GM18867 (cell line): Measurements from ENCODE around the gene UNC5C.

Experiments
- ATAC-seq: cut with Tn5 transposase; IDR thresholded peaks from one replicate; pipeline ENCODE4 v1.9.1; 2021; ENCODE audit warnings: mild to moderate bottlenecking, moderate library complexity; ENCODE audit not compliant: unreplicated experiment

The UNC5C gene

GRCh38 chr4:95410387-95410977 is 138.3 kb downstream of the UNC5C start:
- no peak for ATAC-seq

GRCh38 chr4:95409750-95410149 is 139.0 kb downstream of the UNC5C start:
- ATAC-seq = no peak

- ATAC-seq = no peak
Observed at GRCh38 chr4:95409127-95409526, 139.6 kb downstream of the UNC5C start.

GRCh38 chr4:95402299-95402698 is 146.5 kb downstream of the UNC5C start:
- no peak for ATAC-seq

GRCh38 chr4:95398217-95398616 is 150.6 kb downstream of the UNC5C start:
- no peak for ATAC-seq

- ATAC-seq = no peak
Observed at GRCh38 chr4:95394752-95395306, 153.9 kb downstream of the UNC5C start.

- ATAC-seq = no peak
Observed at GRCh38 chr4:95393821-95394220, 155.0 kb downstream of the UNC5C start.

GRCh38 chr4:95388911-95389310 is 159.9 kb downstream of the UNC5C start:
- ATAC-seq = no peak

GRCh38 chr4:95387719-95388118 is 161.1 kb downstream of the UNC5C start:
- no peak for ATAC-seq

GRCh38 chr4:95386410-95386809 is 162.4 kb downstream of the UNC5C start:
- ATAC-seq = no peak

GRCh38 chr4:95381843-95382580 is 166.8 kb downstream of the UNC5C start:
- ATAC-seq = no peak

- no peak for ATAC-seq
Observed at GRCh38 chr4:95379633-95380032, 169.1 kb downstream of the UNC5C start.

- ATAC-seq = no peak
Observed at GRCh38 chr4:95377366-95377900, 171.3 kb downstream of the UNC5C start.

GRCh38 chr4:95371476-95372224 is 177.1 kb downstream of the UNC5C start:
- no peak for ATAC-seq

GRCh38 chr4:95367824-95368223 is 180.9 kb downstream of the UNC5C start:
- ATAC-seq = no peak

- ATAC-seq = no peak
Observed at GRCh38 chr4:95363966-95364365, 184.8 kb downstream of the UNC5C start.

- no peak for ATAC-seq
Observed at GRCh38 chr4:95363559-95363925, 185.2 kb downstream of the UNC5C start.

GRCh38 chr4:95362906-95363558 is 185.7 kb downstream of the UNC5C start:
- ATAC-seq = no peak

GRCh38 chr4:95362066-95362465 is 186.7 kb downstream of the UNC5C start:
- ATAC-seq = no peak

- no peak for ATAC-seq
Observed at GRCh38 chr4:95361696-95361965, 187.1 kb downstream of the UNC5C start.
